ENCODE data around the gene ADPRH.

DNA sequence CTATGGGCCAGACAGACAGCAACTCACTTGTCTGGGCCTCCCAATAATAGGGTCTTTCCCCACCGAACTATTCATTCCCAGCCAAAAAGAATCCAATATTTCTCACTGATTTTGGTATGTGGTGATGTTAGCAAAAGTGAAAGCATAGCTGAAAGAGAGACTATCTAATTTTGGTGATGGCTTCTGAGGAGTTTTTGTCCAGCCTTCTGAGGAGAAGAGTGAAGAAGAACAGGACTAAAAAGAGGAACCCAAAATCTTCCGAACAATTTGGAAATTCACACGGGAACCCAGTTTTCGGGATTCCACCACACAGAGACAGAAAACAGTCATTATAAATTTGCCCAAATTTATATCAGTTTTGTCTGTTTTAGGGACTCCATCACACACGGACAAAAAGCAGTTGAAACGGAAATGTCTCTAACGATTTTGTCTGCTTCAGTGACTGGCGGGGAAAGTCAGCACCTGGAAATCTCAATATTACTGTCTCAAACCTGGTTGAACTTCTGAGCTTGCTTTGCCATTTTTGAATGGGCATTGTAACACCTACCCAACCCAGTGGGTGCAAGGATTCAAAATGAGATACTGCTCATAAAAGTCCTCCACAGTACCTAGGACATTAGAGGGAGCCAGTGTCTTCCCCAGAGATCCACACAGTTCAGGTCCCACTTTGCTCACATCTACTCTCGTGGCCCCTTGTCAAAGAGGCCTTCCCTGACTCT is 28.9 kb upstream of the ADPRH start:
- TF ChIP-seq, protein P1, sequence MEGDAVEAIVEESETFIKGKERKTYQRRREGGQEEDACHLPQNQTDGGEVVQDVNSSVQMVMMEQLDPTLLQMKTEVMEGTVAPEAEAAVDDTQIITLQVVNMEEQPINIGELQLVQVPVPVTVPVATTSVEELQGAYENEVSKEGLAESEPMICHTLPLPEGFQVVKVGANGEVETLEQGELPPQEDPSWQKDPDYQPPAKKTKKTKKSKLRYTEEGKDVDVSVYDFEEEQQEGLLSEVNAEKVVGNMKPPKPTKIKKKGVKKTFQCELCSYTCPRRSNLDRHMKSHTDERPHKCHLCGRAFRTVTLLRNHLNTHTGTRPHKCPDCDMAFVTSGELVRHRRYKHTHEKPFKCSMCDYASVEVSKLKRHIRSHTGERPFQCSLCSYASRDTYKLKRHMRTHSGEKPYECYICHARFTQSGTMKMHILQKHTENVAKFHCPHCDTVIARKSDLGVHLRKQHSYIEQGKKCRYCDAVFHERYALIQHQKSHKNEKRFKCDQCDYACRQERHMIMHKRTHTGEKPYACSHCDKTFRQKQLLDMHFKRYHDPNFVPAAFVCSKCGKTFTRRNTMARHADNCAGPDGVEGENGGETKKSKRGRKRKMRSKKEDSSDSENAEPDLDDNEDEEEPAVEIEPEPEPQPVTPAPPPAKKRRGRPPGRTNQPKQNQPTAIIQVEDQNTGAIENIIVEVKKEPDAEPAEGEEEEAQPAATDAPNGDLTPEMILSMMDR (IDR thresholded peaks at IDR 0.05), result no peak
- TF ChIP-seq POLR2A (IDR thresholded peaks at IDR 0.05), result no peak
